HG03066 (cell line): ENCODE measurements around the gene CACNA1F.

Source experiments
- ATAC-seq: cut with Tn5 transposase; IDR thresholded peaks from one replicate; pipeline ENCODE4 v1.9.1; 2021; ENCODE audit warnings: low read depth; ENCODE audit not compliant: unreplicated experiment

Gene CACNA1F

DNA sequence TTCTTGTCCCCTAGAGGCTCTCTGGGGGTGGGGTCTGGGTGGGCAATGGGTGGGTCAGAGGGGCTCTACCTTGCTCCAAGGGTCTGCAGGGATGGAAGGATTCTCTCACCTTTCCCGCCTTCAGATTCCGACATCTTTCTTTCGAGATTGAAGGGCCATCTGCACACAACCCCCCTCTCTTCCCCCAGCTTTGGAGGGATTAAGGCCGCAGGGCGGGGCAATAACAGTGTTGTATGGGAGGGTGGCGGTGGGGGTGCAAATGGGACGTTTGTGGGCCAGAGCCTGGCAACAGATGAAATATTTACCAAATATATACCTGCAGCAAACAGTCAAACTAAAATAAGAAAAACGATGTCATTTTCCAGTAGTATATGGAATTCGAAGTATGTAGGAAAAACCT lies at the start of gene CACNA1F:
Gene CACNA1F (minus strand): TSS at position 165 of the 400 bp plus-strand sequence. CDS start 31 bp downstream, at position 134.
- no peak for ATAC-seq

DNA sequence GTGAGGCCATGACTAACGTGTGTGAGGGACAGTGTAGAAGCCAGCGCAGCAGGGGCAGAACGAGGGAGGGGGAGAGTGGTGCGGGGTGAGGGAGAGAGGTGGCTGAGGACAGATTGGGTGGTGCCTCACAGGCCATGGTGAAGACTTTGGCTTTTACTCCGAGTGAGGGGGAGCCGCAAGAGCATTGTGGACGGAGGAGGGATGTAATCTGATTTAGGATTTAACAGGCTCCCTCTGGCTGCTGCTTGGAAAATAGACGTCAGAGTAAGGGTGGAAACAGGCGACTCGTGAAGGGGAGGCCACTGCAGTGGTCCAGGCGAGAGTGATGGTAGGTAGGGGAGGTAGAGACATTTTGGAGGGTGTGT lies 49.5 kb upstream of the CACNA1F start:
- no peak for ATAC-seq

DNA sequence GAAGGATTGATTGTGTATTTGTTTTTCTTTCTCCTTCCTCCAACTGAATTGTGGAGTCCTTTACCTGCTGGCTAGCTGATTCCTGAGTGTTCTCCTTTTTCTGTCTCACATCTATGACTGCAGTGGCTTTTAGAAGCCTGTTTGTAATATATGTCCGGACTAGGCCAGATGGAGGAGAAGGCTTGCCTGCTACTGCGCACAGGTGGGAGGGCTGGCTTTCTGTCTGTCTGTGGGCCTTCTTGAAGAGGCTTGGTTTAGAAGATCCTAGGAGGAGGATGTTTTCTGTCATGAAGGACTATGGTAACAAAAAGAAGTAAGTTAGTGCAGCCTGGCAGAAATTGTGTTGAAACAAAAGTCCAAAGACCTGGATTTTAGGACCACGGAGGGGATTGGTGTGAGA lies 44.9 kb upstream of the CACNA1F start:
- ATAC-seq = no peak

DNA sequence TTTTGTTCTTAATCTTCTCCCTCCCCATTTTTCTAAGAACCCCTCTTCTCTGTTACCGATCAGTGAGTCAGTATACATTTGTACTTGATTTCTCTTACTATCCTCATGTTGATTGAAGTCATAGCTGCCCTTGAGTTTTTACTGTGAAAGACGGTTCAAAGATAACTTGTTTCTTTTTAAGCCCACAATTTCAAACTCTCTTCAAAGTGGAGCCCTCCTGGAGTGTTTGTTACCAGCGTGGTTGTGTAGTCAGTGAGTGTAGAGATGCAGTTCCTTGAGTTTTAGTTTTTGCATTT lies 44.3 kb upstream of the CACNA1F start:
- ATAC-seq = no peak

DNA sequence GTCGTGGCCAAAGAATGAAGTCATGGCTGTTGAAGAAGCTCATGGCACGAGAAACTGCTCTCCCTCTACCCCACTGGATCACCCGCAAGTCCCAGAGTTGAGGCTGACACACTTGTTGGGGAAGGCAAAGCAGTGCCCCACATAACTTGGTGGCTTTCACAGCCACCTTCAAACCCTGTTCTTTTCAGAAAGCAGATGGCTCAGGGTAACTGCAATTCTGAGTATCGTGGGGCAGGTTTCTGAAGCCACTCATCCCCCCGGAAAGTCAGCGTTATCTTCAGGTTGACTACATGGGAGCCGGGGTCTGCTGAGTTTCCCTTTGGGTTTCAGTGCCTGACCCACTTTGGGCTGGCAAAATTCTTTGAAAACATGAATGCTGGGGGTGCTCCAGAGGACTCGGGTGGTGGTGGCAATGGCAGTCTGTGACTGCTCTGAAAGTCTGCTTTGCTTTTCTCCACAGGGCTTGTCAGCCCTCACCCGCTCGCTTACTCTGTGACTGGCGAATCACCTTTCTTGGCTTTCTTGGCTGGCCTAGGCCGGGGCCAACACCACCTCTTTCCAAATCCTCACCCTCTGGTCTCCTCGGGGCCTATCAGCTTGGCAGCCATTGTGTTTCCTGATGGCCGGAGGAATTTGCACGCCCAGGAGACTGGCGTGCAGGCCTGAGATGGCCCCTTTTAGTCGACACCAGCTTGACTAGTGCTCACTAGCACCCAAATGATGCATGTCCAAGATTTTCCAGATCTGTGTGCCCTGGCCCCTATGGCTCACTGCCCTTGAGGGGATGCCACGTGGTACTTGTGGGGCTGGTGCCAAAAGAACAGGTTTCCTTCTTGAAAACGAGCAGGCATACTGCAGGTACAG lies 43.8 kb upstream of the CACNA1F start:
- no peak for ATAC-seq

DNA sequence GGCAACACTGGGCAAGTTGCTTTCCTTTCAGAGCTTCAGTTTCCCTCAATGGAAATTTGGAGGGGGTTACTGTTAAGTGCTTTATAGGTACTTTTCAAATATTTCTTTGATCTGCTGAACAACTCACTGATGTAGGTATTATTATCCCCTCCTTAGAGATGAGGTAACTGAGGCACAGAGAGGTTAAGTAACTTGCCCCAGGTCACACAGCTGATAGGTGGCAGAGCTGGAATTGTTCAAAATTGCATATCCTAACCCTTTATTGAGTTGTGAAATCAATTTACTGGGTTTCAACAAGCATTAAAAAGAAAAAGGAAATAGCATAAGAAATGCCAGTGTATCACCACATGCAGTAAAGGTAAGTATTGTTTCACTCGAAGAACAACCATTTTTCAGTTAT lies 43.1 kb upstream of the CACNA1F start:
- ATAC-seq = no peak

DNA sequence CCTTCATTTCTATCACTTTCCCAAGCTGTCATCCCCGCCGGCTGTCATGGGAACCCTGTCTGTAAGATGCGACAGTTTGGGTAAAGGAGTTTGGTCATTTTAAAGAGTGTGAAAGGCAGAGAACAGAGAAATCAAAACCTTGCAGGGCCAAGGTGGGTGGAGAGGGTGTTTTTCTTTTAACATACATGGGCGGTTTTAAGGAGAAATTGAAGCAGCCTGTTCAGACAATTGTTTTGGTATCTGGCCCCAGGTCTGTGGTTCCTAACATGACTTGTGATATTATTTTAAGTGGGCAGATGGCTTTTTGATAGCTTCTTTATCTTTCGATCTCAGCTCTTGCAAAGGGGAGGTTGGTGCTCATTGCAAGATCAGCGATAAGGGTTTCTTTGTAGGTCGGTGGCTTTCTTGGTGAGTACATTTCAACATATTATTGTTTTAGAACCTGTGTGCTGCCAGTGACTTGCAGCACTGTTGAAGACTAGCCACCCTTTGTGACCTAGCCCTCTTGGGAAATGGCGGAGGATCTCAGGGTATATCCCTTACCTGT lies 40.1 kb upstream of the CACNA1F start:
- ATAC-seq = no peak

DNA sequence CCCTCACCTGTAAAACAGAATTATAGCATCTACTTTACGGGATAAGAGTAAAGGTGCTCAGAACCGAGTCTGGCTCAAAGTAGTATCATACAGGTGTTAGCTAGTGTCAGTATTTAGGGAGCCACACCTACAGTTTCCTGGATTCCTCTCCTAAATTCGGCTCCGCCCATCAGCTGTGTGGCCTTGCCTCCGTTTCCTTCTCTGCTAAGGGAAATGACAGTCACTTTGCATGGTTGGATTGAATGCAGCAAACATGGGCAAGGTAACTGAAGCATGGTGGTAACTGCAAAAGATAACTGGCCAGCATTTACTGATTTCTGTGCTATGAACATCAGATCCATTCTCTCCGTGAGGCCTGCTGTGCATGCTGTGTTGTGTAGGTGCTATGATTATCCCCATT lies 39.3 kb upstream of the CACNA1F start:
- ATAC-seq = no peak

DNA sequence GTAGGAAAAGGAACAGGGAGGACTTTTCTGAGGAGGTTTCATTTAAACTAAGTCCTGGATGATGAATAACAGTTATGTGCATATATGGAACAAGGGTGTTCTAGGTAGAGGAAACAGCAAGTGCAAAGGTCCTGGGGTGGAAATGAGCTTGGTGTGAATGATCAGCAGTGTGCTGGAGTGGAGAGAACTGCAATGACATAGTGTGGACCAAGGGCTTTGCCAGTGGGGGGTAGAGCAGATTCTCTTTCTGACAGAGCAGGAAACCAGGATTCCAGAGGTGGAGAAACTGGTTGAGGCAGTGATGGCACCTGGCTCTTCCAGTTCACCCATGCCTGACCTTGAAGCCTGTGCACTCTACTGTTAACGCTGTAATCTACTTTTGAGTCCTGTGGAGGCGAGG lies 38.2 kb upstream of the CACNA1F start:
- ATAC-seq = no peak

DNA sequence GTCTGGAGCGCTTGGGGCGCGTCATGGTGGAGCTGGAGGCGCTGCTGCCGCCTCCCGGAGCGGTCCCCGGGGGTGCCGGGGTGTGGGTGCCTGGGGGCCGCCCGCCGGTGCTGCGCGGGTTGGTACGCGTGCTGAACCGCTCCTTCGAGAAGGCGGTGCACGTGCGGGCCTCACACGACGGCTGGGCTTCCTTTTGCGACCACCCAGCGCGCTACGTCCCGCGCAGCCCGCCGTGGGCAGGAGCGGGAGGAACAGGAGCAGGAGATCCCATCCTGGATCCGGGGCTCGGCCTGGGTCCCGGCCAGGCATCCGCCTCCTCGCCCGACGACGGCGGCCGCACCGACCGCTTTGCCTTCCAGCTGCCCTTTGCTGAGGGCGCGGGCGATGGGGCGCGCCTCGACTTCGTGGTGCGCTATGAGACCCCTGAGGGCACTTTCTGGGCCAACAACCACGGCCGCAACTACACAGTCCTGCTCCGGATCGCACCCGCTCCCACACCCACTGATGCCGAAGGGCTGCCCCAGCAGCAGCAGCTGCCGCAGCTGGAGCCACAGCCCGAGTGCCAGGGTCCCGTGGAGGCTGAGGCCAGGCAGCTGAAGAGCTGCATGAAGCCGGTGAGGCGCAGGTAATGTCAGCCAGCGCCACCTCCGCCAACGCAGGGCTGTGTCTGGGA lies 37.2 kb upstream of the CACNA1F start:
- ATAC-seq = no peak

DNA sequence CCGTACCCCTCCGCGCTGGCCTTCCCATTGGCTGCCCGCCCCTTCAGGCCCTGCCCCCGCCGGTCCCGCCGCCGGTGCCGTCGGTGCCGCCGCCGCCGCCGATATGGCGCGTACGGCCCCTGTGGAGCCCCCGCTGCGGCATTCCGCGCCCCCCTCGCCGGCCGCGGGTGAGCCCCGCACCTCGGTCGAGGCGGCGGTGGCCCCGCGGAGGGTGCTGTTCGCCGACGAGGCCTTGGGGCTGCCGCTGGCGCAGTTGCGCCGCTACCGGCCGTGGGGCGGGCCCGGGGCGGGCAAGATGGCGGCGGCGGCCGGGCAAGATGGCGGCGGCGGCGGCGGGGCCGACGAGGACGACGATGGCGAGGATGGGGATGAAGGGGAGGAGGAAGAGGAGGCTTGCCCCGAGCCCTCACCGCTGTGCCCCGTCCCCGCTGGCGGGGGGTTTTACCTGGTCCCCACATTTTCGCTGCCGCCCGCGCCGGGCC lies 36.7 kb upstream of the CACNA1F start, which contains the start of gene PPP1R3F:
Gene PPP1R3F (plus strand): TSS at position 27 of the 482 bp plus-strand sequence. CDS start 77 bp downstream, at position 104.
- peak; percentile 6 for ATAC-seq

DNA sequence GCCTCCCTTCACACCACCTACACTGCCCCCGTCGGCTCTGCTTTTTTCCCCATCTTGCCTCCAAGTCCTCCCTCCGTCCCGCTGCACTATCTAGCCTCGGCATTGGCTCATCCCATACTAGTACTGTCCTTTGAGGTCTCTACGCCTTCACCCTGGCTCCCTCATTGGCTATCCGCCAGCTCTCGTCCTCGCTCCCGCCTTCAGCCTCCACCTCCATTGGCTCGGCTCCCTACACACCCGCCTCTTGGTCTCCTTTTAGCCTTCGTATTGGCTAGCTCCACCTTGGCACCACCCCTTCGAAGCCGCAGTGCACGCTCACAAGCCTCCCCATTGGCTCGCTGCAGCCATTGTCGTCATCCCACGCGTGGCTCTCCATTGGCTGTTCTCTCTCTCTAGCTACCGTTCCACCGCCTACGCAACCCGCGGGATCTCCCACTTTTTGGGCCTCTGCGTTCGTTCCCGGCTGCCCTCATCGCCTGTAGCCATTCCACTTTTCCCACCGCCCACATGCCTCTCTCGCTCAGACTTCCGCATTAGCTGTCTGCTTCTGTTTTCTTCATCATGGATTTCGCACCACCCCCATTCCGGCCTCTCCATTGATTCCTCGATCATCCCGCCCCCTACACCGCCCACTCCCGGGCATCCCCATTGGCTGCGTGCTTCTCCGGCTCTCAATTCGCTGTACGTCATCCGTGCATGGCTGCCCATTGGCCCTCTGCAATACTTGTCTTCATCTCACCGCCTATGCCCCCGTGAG lies 36.0 kb upstream of the CACNA1F start:
- ATAC-seq = peak; percentile 85

DNA sequence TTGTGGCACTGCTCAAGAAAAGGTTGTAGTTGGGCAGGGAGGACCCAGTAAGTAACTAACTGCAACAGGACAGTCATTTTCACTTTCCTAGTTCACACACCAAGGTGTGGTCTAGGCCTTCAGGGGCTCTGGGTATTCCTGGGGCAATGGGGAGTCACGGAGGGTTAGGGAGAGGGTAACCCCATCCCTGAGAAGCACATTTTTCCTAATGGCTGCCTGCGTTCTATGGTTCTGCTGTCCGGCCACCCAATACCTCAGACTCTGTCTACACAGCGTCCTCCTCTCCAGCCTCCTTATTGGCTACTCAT lies 35.5 kb upstream of the CACNA1F start:
- no peak for ATAC-seq

DNA sequence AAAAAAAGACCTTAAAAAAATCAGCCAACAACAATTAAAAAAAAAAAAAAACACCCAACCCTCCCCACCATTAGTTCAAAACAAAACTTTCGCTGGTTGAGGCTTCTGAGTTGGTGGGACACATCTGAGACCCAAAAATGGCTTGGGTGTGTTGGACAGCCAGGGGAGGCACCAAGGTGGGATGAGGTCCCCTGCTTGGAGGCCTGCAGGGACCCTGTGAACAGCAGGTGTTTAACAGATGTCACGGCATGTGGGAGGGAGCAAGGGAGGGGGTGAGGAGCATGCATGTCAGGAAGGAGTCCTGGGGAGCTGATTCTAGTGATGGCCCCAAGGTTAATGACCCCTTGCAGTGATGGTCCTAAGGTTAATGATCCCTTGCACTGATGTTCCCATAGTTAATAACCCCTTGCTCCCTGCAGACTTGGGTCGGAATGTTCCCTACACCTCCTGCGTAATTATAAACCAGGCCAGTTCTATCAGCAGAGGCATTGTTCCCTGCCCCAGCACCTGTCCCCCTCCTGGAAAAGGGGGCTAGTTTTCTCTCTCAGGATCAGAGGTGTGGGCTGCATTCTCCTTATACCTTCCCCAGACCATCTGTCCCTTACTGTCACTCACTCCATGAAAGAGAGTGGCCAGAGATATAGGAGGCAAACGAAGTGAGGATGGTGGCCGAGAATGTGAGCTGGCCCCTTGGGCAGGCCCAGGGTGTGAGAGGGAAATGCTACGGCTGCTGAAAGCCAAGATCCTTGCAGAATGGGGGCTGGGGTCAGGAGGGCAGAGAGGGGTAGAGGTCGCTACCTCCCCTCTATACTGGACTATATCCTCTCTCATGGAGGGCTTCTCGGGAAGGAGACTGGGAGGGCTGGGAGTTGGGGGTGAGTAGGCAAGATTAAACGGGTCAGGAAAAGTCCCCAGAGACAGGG lies 33.6 kb upstream of the CACNA1F start:
- ATAC-seq = no peak

DNA sequence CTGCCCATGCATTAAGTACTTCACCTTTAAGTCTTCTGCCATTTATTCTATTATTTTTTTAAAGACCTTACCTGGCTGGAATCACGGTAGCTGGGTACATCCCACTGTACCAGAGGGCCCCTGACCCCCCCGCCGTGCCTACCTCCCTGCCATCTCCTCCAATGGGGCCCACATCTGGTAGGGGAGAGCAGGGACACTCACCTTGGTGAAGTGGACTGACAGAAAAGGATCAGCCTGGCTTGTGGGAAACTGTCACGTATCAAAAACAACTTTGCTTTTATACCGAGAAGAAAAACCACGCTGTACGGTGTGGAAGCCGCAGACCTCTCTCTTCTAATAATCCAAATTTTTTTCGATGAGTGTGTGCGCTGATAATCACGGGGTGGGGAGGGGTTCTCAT lies 31.3 kb upstream of the CACNA1F start, which contains the start of gene FOXP3:
Gene FOXP3 (minus strand): TSS at position 251 of the 400 bp plus-strand sequence. CDS start 6,205 bp downstream, outside the sequence.
- no peak for ATAC-seq

DNA sequence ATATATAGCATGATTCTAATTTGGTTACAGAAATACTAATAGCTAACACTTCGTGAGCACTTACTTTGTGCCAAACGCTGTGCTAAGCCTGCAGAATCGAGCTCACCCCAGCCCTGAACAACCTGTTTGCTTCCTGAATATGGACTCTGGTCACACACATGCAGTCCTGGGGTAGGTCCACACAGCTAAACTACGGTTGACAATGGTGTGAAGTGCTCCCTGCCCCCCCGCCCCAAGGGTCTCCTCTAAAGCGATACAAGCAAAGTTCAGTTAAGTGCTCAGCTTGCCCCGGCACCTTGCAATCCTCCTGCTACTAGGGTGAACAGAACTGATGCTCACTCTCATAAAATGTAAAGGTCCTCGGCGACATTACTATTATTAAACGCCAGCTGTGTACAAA lies 30.5 kb upstream of the CACNA1F start:
- no peak for ATAC-seq

DNA sequence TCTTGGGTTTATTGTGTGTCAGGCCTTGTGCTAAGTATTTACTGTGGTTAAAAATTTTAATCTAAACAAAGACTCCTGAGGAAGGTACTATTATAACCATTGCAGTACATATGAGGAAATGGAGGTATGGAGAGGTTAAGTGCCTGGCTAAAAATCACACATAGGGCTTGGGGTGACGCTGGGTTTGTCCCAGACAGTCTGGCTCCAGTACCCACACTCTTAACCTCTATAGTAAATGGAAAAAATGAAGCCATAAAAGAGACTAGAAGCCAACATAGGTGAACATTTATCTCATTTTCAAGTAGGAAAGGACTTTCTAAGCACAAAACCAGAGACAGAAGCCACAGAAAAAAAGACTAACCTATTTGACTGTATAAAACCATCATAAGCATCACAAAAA lies 29.5 kb upstream of the CACNA1F start:
- ATAC-seq = no peak

DNA sequence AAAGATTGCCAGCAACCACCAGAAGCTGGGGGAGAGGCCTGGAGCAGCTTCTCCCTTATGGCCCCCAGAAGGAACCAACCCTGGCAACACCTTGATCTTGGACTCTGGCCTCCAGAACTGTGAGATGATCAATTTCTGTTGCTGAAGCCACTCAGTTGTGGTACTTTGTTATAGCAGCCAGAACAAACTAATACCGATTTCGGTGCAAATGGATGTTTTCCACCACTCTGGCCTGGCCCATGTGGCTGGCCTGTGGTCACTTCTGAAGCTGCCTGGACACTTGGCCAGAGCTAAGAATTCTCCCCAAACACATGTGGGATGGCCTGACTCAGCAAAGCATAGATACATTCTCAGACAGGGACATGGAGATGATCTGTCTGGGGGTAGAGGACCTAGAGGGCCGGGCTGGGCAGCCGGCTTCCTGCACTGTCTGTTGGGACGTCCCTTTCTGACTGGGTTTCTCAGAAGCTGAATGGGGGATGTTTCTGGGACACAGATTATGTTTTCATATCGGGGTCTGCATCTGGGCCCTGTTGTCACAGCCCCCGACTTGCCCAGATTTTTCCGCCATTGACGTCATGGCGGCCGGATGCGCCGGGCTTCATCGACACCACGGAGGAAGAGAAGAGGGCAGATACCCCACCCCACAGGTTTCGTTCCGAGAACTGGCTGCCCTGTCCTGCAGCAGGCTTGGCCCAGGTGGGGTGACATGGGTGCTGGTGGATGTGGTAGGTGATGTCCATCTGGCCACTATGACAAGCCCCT lies 27.3 kb upstream of the CACNA1F start:
- ATAC-seq = no peak

DNA sequence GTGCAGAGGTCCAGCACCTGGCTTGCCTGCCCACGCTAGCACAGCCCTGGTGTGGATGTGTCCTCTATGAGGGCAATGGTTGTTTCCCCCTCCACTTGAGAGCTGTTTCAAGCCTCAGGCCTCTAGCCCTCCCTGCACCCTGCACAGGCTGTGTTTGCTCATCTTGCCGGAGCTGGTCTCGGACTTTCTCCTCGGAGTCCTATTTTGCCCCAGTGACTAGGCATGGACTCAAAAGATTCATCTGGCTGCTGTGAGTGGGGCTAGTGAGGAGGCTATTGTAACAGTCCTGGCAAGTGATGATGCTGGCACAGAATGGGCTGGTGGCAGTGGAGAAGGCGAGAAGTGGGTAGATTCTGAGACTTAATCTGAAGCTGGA lies 25.6 kb upstream of the CACNA1F start:
- ATAC-seq = no peak
